Glomerular visceral epithelial cell (primary cell): ENCODE results near the gene NUP93.

Experiments used
- DNase-seq: peaks from one replicate; pipeline ENCODE4 v3.0.0-alpha.2; 2016; ENCODE audit errors: extremely low spot score

Gene NUP93

GRCh38 chr16:56849690-56850680 is 120.1 kb downstream of the NUP93 start:
- DNase-seq: peak; percentile 70

- DNase-seq: no peak
These were observed 121.9 kb downstream of the NUP93 start for GRCh38 chr16:56851671-56852400.

GRCh38 chr16:56852401-56852730 is 122.4 kb downstream of the NUP93 start:
- no peak for DNase-seq

- no peak for DNase-seq
These were observed 123.0 kb downstream of the NUP93 start for GRCh38 chr16:56852968-56853367.

- DNase-seq: no peak
These were observed 125.3 kb downstream of the NUP93 start for GRCh38 chr16:56855201-56855600.

- no peak for DNase-seq
These were observed 126.0 kb downstream of the NUP93 start for GRCh38 chr16:56855946-56856345.

- no peak for DNase-seq
These were observed 127.0 kb downstream of the NUP93 start for GRCh38 chr16:56856876-56857447.

GRCh38 chr16:56858374-56858773 is 128.4 kb downstream of the NUP93 start:
- no peak for DNase-seq

GRCh38 chr16:56859636-56860035 is 129.7 kb downstream of the NUP93 start:
- no peak for DNase-seq

- no peak for DNase-seq
These were observed 130.5 kb downstream of the NUP93 start for GRCh38 chr16:56860226-56861020.

- DNase-seq: no peak
These were observed 131.2 kb downstream of the NUP93 start for GRCh38 chr16:56861092-56861610.

- DNase-seq: no peak
These were observed 131.8 kb downstream of the NUP93 start for GRCh38 chr16:56861756-56862155.

GRCh38 chr16:56862776-56863175 is 132.8 kb downstream of the NUP93 start:
- DNase-seq: no peak

- DNase-seq: no peak
These were observed 135.0 kb downstream of the NUP93 start, which contains the start of gene SLC12A3 for GRCh38 chr16:56864960-56865359. Gene SLC12A3, plus strand, starts transcription at chr16:56865207. Its CDS starts 29 bp downstream, at chr16:56865236.

GRCh38 chr16:56865394-56866062 is 135.6 kb downstream of the NUP93 start:
- no peak for DNase-seq

GRCh38 chr16:56866955-56867830 is 137.3 kb downstream of the NUP93 start:
- peak; percentile 59 for DNase-seq

GRCh38 chr16:56868175-56868574 is 138.2 kb downstream of the NUP93 start:
- no peak for DNase-seq

GRCh38 chr16:56868766-56869165 is 138.8 kb downstream of the NUP93 start:
- peak; percentile 55 for DNase-seq

- DNase-seq: peak; percentile 52
These were observed 139.8 kb downstream of the NUP93 start for GRCh38 chr16:56869513-56870275.
